HG02943 (cell line): ENCODE results near the gene ZDHHC7.

ENCODE experiments used
- ATAC-seq: cut with Tn5 transposase; IDR thresholded peaks from one replicate; pipeline ENCODE4 v1.9.1; 2021; ENCODE audit warnings: mild to moderate bottlenecking, low read depth, moderate library complexity; ENCODE audit not compliant: unreplicated experiment

ZDHHC7 gene

GRCh38 chr16:84999857-85000480, 11.4 kb downstream of the ZDHHC7 start:
- ATAC-seq, result no peak

DNA sequence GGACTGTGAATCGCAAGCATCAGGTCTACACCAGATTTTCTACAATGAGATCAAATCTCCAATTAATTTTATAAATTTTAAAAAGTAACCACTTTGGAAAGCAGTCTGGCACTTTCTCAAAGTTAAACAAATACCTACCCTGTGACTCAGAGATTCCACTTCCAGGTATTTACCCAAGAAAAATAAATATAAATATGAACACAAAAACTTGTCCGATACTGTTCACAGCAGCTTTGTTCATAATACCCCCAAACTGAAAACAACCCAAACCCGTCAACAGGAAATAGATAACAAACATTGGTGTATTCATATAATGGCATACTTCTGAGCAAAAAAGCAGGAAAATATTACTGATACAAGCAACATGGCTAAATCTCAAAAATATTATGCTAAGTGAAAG, 12.1 kb downstream of the ZDHHC7 start:
- no peak for ATAC-seq

DNA sequence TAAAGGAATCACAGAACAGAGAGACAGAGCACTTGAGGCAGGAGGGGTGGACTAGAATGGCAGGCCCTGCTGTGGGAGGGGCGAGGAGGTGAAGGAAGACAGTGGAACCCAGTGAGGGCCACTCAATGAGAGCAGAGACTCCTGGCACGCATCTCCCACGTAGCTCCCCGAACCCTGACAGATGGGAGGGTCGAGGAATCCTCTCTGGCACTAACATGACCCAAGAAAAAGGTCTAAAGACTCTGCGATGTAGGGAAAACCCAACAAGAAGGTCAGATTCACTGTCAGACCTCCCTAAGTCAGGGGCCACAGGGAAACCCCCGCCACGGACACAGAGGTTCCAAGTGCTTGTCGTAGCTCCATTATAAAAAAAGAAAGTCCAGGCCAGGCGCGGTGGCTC, 15.0 kb downstream of the ZDHHC7 start:
- ATAC-seq, result no peak

DNA sequence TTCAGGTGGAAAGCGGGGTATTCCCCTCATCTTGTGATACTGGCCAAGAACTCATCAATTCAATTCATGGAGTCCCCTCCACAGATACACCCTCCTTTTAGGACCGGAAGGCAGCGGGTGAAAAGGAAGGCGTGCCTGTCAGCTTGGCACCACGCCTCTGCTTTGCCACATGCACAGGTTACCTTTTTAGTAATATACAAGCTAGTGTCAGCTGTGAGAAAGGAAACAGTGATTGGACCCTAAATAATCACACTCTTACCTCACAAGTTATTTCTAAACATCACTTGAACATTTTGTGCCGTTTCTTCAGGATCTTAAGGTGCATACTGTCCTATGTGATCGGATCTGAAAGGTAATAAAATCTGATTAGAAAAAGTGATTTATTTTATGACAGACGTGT, 15.7 kb downstream of the ZDHHC7 start:
- no peak for ATAC-seq

GRCh38 chr16:84993926-84994325, 17.4 kb downstream of the ZDHHC7 start:
- no peak for ATAC-seq

GRCh38 chr16:84992717-84993075, 18.6 kb downstream of the ZDHHC7 start:
- no peak for ATAC-seq

DNA sequence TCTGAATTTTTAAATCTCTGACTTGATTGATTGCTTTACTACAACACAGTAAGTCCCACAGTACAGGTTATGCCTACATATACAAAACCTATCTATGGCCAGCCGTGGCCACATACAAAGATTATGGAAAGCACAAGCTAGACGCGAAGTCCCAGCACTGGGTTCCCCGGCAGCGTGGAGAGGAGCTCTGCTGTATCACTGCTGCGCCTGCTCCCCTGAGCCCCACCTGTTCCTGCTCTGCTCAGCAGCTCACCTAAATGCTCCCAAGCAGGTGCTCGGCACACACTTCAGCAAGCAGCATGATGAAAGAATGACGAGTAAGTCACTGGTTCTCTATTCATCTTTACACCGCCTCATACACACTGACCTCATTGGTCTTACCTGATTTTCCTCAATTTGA, 20.6 kb downstream of the ZDHHC7 start:
- no peak for ATAC-seq

DNA sequence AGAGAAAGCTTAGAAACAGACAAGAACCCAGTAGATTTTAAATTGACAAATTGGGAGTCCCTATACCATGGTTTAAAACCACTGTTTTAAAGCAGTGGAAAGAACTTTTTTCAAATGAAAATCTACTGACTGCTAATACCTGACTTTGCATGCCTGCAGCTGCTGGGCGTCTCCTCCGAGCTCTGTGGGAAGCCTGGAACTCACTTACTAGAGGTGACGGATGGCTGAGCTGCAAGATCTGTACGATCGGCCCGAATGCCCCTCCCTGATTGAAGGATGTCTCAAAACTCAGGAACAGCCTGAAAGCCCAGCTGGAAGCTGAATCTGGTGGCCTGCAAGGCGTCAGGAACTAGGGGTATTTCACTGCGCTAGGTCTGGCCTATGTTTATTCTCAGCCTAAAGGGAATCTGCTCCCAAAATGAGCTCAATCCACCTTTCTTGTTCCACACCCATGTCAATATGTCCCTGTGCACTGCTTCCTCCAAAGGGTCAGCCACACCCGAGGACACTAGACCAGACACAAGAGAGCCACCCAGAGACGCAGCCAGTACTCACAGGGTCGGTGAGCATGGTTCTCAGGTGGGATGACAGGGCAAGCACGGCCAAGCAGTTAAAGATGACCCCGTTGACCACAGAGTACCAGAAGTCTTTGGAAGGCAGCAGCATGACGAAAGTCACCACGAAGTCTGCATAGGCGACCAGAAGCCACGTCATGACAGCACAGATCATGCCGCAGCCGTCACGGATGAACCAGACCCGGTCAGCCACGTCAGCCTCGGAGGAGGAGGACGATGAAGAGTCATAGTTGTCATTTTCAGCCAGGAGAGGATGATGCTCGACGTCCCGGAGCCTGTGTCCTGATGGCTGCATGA, 21.4 kb downstream of the ZDHHC7 start:
- no peak for ATAC-seq

- ATAC-seq, result no peak
Observed at GRCh38 chr16:84988328-84989080, 22.8 kb downstream of the ZDHHC7 start.

DNA sequence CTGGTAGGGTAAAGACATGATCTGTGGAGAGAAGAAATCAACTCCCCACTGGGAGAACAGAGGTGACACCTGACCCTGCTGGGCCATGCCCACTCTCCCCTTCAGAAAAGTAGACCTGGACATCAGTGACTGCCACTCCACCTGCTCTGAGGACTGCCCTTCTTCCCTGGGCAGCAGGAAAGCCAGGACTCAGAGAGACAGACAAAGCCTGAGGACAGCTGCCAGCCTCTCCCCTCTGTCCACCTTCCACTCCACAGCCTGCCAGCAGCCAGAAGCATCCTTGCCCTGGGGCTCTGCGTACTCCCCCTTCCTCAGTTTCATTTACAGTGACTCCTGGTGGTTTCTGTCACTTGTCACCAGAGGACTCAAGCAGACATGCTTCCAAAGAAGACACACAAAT, 24.5 kb downstream of the ZDHHC7 start:
- no peak for ATAC-seq

DNA sequence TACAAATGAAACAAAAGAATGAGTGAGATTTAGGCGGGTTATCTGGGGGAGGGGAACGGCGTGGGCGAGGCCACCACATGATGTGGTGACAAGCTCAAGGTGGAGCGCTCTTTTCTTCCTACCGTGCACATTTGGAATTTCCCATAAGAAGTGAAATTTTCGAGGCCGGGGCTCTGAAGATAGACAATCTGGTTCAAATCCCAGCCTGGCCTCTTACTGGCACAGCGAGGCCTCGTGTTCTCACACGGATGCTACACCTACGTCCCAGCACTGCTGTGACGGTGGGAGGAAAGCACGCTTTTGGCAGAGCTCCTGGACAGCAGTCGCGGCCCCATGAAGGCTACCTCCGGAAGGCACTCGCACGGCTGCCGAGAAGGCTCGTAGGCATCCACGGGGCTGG, 25.2 kb downstream of the ZDHHC7 start:
- no peak for ATAC-seq

- ATAC-seq, result no peak
Observed at GRCh38 chr16:84985079-84986065, 26.0 kb downstream of the ZDHHC7 start.

DNA sequence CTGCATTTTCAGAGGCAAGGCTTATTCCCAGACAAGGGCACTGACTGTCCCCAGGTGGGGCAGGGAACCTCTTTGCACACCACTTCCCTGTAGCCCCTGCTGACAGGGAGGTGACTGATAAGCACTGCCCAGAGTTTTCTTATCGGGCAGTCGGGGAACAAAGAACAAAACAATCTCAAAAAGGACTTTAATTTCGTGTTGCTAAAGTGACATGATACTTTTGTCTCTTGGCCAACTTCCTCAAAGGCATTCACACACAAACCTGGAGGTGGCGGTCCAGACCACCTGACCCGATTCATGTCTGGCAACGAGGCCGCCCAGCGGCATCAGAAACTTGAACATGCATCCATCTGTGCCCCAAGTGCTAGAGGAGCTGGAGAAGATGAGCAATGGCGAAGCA, 28.9 kb downstream of the ZDHHC7 start:
- ATAC-seq, result no peak

DNA sequence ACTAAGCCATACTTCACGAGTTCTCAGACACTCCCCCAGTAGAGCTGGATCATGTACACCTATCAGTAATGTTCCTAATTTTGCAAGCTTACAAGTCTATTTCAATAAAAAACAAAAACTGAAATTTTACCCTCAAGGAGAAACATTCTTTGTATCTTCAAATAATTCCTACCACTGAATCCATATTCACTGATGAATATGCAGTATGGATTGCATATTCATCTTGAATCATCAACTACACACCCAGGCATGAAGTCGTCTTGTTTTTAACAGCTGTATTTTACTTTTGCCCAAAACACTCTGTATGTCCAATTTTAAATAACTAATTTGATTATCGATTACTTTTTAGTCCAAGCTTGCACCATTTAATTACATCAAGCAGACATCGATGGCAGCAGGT, 31.8 kb downstream of the ZDHHC7 start:
- no peak for ATAC-seq

- ATAC-seq, result no peak
Observed at GRCh38 chr16:84976644-84977400, 34.5 kb downstream of the ZDHHC7 start.

DNA sequence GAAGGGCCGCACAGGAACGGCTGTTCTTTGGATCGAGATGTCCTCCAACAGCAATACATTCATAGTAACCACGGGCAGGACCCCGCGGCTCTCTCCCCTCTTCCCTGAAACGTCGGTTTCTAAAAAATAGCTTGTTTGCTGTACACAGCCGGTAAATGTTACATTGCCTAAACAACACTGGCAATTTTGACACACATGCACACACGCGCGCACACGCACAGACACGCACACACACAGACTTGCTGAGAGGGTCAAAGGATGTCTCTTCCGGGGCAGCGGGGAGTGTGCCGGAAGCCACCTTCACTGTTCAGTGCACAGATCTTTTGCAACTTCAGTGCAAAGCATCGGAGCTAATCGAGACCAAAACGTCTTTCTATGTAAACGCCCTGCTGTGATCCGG, 35.8 kb downstream of the ZDHHC7 start:
- ATAC-seq, result no peak

DNA sequence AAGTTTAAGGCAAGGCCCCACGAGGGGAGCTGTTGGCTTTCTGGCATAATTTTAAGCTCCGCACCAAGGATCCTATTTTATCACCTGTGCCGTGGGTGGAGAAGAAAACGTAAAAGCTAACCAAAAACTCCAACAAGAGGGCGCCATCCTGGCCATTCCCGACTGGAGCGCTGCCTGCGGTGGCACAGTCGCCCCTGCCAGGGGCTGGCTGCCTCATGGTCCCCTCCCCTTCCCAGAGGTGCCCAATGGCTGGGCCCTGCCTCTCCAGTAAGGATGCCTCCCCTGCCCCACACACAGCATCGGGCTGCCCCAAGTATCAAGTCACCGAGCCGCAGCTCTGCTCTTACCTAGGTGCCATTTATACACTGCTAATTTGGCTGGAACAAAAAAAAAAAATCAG, 36.3 kb downstream of the ZDHHC7 start:
- no peak for ATAC-seq

- ATAC-seq, result no peak
Observed at GRCh38 chr16:84973776-84974523, 37.4 kb downstream of the ZDHHC7 start.

GRCh38 chr16:84973236-84973635, 38.1 kb downstream of the ZDHHC7 start:
- ATAC-seq, result no peak
